AG20443 (cell line): Measurements from ENCODE around the gene TBK1.

Experiments used
- DNase-seq: peaks from one replicate; pipeline ENCODE4 v3.0.0; 2012; ENCODE audit warnings: low spot score, mixed read lengths

TBK1 gene

DNA sequence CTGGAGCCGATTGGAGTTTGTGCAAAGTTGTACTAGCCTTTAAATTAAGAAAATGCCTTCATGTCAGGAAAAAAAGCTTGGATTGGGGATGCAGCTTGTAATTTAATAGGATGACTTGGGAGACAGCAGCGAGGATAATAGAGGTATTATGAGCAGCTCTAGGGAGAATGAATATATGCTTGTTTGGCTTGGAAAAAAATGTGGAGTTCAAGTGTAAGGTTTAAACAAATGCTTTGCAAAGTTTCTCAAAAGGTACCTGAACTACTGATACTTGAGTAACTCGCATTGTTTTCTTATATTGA is 93.1 kb downstream of the TBK1 start:
- DNase-seq: no peak

DNA sequence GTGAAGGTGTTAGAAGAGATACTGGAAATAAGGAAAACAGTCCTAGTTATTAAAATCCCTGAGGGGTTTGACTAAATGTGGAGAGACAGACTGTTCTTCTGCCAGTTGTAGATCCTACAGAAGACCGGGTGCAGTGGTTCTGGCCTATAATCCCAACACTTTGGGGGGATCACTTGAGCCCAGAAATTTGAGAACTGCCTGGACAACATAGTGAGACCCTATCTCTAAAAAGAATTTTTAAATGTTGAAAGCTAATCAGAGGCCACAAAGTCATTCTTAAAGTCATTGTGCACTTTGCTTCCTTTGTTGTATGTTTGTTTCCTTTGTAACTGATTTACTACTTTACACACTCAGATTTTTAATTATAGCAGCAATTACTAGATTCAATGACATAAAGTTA is 97.2 kb downstream of the TBK1 start:
- DNase-seq: no peak

DNA sequence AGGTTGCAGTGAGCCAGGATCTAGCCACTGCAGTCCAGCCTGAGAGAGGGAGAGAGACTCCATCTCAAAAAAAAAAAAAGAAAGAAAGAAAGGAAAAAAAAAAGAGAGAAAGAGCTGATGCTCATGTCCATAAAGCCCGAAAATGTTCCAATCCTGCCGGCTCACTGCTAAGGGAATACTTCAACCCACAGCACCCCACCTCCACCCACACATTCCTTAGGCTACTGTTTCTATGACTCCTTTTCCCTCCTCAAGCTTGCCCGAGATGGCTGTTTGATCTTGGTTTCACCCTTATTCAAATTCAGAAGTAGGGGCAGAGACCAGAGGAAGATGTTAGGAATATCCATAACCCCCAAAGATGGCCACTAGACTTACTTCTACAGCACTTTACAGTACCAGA is 98.8 kb downstream of the TBK1 start:
- no peak for DNase-seq

DNA sequence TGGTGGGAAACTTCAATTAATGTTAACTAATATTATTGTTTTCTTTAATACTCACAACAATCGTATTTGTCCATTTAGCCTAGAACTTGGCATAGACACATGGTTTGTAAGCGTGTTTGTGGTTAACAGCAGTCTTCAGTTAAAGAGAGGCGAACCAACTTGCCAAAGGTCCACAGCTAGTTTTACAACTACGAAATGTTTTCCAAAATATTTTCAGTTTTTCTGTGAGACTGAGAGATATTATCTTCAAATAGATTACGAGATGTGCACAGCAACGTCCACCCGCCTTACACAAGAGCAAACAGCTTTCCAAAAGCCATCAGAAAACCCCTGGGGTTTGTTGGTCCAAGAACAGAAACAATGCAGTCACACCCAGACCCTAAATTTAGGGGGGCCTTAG is 99.8 kb downstream of the TBK1 start:
- DNase-seq: peak; percentile 48
